Measurements from ENCODE around the gene KLHL3.

- TF ChIP-seq, protein P1, sequence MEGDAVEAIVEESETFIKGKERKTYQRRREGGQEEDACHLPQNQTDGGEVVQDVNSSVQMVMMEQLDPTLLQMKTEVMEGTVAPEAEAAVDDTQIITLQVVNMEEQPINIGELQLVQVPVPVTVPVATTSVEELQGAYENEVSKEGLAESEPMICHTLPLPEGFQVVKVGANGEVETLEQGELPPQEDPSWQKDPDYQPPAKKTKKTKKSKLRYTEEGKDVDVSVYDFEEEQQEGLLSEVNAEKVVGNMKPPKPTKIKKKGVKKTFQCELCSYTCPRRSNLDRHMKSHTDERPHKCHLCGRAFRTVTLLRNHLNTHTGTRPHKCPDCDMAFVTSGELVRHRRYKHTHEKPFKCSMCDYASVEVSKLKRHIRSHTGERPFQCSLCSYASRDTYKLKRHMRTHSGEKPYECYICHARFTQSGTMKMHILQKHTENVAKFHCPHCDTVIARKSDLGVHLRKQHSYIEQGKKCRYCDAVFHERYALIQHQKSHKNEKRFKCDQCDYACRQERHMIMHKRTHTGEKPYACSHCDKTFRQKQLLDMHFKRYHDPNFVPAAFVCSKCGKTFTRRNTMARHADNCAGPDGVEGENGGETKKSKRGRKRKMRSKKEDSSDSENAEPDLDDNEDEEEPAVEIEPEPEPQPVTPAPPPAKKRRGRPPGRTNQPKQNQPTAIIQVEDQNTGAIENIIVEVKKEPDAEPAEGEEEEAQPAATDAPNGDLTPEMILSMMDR (conservative IDR thresholded peaks at IDR 0.05; ENCODE audit: low read depth, low read length), result no peak
- no peak for TF ChIP-seq EZH2 (IDR thresholded peaks at IDR 0.05; ENCODE audit: low read length, unreplicated experiment)
- no peak for TF ChIP-seq EZH2phosphoT487 (IDR thresholded peaks at IDR 0.05; ENCODE audit: borderline replicate concordance, low read length)
Observed at GRCh38 chr5:137646761-137647160, 89.1 kb downstream of the KLHL3 start.

Data from PC-3 (cell line).